ENCODE results near the gene RER1.

Gene RER1

GRCh38 chr1:2389644-2390043 lies 2.0 kb upstream of the RER1 start:
- no peak for DNase-seq (ENCODE audit: low spot score)

- peak; percentile 25 for DNase-seq (ENCODE audit: low spot score)
These were observed 379 bp downstream of the RER1 start for GRCh38 chr1:2391931-2392509.

- DNase-seq (ENCODE audit: low spot score) = no peak
These were observed 1.0 kb downstream of the RER1 start for GRCh38 chr1:2392686-2393085.

- peak; percentile 53 for DNase-seq (ENCODE audit: low spot score)
These were observed 1.8 kb downstream of the RER1 start for GRCh38 chr1:2393471-2393877.

- DNase-seq (ENCODE audit: low spot score) = no peak
These were observed 2.6 kb downstream of the RER1 start for GRCh38 chr1:2394220-2394619.

GRCh38 chr1:2394761-2395160 lies 3.1 kb downstream of the RER1 start:
- DNase-seq (ENCODE audit: low spot score) = no peak

- DNase-seq (ENCODE audit: low spot score) = no peak
These were observed 3.6 kb downstream of the RER1 start for GRCh38 chr1:2395245-2395644.

GRCh38 chr1:2396059-2396458 lies 4.4 kb downstream of the RER1 start:
- DNase-seq (ENCODE audit: low spot score) = no peak

GRCh38 chr1:2396476-2396875 lies 4.8 kb downstream of the RER1 start:
- no peak for DNase-seq (ENCODE audit: low spot score)

GRCh38 chr1:2397007-2397679 lies 5.5 kb downstream of the RER1 start:
- no peak for DNase-seq (ENCODE audit: low spot score)

- no peak for DNase-seq (ENCODE audit: low spot score)
These were observed 7.2 kb downstream of the RER1 start for GRCh38 chr1:2398871-2399270.

- no peak for DNase-seq (ENCODE audit: low spot score)
These were observed 8.4 kb downstream of the RER1 start for GRCh38 chr1:2399890-2400575.

- DNase-seq (ENCODE audit: low spot score) = no peak
These were observed 8.9 kb downstream of the RER1 start for GRCh38 chr1:2400576-2400909.

GRCh38 chr1:2400950-2401649 lies 9.5 kb downstream of the RER1 start:
- no peak for DNase-seq (ENCODE audit: low spot score)

- DNase-seq (ENCODE audit: low spot score) = no peak
These were observed 10.8 kb downstream of the RER1 start for GRCh38 chr1:2402420-2402819.

- DNase-seq (ENCODE audit: low spot score) = no peak
These were observed 11.6 kb downstream of the RER1 start for GRCh38 chr1:2403273-2403672.

GRCh38 chr1:2404142-2404889 lies 12.7 kb downstream of the RER1 start:
- DNase-seq (ENCODE audit: low spot score) = no peak

GRCh38 chr1:2404890-2405511 lies 13.4 kb downstream of the RER1 start:
- no peak for DNase-seq (ENCODE audit: low spot score)

GRCh38 chr1:2405588-2406295 lies 14.1 kb downstream of the RER1 start:
- DNase-seq (ENCODE audit: low spot score) = no peak

GRCh38 chr1:2406451-2407041 lies 14.9 kb downstream of the RER1 start:
- DNase-seq (ENCODE audit: low spot score) = no peak

Data from HuH-7 (cell line).